Measurements from ENCODE around the gene ADAMTS17.

- TF ChIP-seq POLR2A (IDR thresholded peaks at IDR 0.05; ENCODE audit: low read depth, low read length): no peak
- no peak for TF ChIP-seq TAF1 (IDR thresholded peaks at IDR 0.05; ENCODE audit: borderline replicate concordance, low read depth, low read length)
- no peak for TF ChIP-seq POLR2AphosphoS5 (IDR thresholded peaks at IDR 0.05; ENCODE audit: low read depth, low read length)
These were observed 8.1 kb upstream of the ADAMTS17 start for GRCh38 chr15:100349696-100350433.
